ENCODE measurements around the gene ANKZF1.

DNA sequence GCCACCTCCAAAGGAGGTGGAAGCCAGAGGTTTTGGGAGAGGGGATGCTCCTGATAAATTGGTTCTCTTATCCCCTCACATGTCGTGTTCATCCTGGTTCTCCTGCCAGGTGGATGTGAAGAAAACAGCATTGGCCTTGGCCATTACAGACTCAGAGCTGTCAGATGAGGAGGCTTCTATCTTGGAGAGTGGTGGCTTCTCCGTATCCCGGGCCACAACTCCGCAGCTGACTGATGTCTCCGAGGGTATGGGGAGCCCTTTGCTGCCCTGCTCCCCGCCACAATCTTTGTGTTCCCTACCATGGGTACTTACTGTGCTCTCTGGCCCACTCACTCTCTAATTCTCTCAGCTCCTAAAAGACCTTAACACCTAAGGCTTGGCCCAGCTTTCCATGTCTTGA lies 48.1 kb upstream of the ANKZF1 start:
- TF ChIP-seq ZFP30 (CRISPR knock-in tag; IDR thresholded peaks at IDR 0.05) (no peak), ZFP3 (CRISPR knock-in tag; IDR thresholded peaks at IDR 0.05) (no peak), TOX (CRISPR knock-in tag; IDR thresholded peaks at IDR 0.05; ENCODE audit: borderline replicate concordance) (no peak), ZNF70 (CRISPR knock-in tag; IDR thresholded peaks at IDR 0.05) (no peak), CSDC2 (CRISPR knock-in tag; IDR thresholded peaks at IDR 0.05) (no peak), ARNTL (CRISPR knock-in tag; IDR thresholded peaks at IDR 0.05; ENCODE audit: borderline replicate concordance, low read depth) (no peak), ESRRG (CRISPR knock-in tag; IDR thresholded peaks at IDR 0.05) (no peak)
- TF ChIP-seq, protein P1, sequence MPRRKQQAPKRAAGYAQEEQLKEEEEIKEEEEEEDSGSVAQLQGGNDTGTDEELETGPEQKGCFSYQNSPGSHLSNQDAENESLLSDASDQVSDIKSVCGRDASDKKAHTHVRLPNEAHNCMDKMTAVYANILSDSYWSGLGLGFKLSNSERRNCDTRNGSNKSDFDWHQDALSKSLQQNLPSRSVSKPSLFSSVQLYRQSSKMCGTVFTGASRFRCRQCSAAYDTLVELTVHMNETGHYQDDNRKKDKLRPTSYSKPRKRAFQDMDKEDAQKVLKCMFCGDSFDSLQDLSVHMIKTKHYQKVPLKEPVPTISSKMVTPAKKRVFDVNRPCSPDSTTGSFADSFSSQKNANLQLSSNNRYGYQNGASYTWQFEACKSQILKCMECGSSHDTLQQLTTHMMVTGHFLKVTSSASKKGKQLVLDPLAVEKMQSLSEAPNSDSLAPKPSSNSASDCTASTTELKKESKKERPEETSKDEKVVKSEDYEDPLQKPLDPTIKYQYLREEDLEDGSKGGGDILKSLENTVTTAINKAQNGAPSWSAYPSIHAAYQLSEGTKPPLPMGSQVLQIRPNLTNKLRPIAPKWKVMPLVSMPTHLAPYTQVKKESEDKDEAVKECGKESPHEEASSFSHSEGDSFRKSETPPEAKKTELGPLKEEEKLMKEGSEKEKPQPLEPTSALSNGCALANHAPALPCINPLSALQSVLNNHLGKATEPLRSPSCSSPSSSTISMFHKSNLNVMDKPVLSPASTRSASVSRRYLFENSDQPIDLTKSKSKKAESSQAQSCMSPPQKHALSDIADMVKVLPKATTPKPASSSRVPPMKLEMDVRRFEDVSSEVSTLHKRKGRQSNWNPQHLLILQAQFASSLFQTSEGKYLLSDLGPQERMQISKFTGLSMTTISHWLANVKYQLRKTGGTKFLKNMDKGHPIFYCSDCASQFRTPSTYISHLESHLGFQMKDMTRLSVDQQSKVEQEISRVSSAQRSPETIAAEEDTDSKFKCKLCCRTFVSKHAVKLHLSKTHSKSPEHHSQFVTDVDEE (CRISPR knock-in tag; IDR thresholded peaks at IDR 0.05): no peak

Data from SK-N-SH treated with all-trans-retinoic acid at 6 μM for 48 hours (cell line).